H9 (cell line): ENCODE results near the gene ZNF613. TPM values are rescaled to one million over a fixed set of nuclear protein-coding genes. Genes with fewer than 3 reads are reported as not detected.
A peak's percentile ranks its signal among the peaks of the same experiment; 100 is the strongest.

Source experiments
- DNase-seq: peaks from one replicate; pipeline ENCODE4 v3.0.0-alpha.2; 2017
- H2AFZ ChIP-seq: one replicate; pipeline ENCODE4 v1.6.1; 2013; ENCODE audit warnings: mild to moderate bottlenecking, low read length, control low read depth, moderate library complexity
- H2AK5ac ChIP-seq: 2 replicates; pipeline ENCODE4 v1.6.1; 2013; ENCODE audit warnings: low read length, control low read depth, mixed read lengths; ENCODE audit not compliant: insufficient read length
- H2BK120ac ChIP-seq: one replicate; pipeline ENCODE4 v1.6.1; 2013; ENCODE audit warnings: low read depth, mild to moderate bottlenecking, low read length, control low read depth, inconsistent platforms; ENCODE audit not compliant: poor library complexity, severe bottlenecking
- H2BK12ac ChIP-seq: 2 replicates; pipeline ENCODE4 v1.6.1; 2013; ENCODE audit warnings: low read length, control low read depth, mixed read lengths, low read depth; ENCODE audit not compliant: insufficient read length
- H2BK15ac ChIP-seq: 2 replicates; pipeline ENCODE4 v1.6.1; 2013; ENCODE audit warnings: low read depth, low read length, control low read depth
- H2BK20ac ChIP-seq: one replicate; pipeline ENCODE4 v1.6.1; 2013; ENCODE audit warnings: low read depth, mild to moderate bottlenecking, low read length, control low read depth, inconsistent platforms; ENCODE audit not compliant: poor library complexity, severe bottlenecking
- H2BK5ac ChIP-seq: 2 replicates; pipeline ENCODE4 v1.6.1; 2013; ENCODE audit warnings: low read length, control low read depth, mixed read lengths; ENCODE audit not compliant: insufficient read length
- H3K14ac ChIP-seq: 2 replicates; pipeline ENCODE4 v1.6.1; 2013; ENCODE audit warnings: low read length, control low read depth; ENCODE audit not compliant: insufficient read depth
- H3K18ac ChIP-seq: 2 replicates; pipeline ENCODE4 v1.6.1; 2013; ENCODE audit warnings: low read depth, mild to moderate bottlenecking, mixed read lengths, low read length, control low read depth; ENCODE audit not compliant: insufficient read length
- H3K23ac ChIP-seq: 2 replicates; pipeline ENCODE4 v1.6.1; 2013; ENCODE audit warnings: low read length, control low read depth, mixed read lengths, low read depth; ENCODE audit not compliant: insufficient read length
- H3K23me2 ChIP-seq: 2 replicates; pipeline ENCODE4 v1.6.1; 2013; ENCODE audit warnings: low read depth, mild to moderate bottlenecking, mixed read lengths, low read length, control low read depth; ENCODE audit not compliant: insufficient read length, poor library complexity, severe bottlenecking
- H3K27ac ChIP-seq: 2 replicates; pipeline ENCODE4 v1.5.1; 2013; ENCODE audit warnings: low read length, control low read depth, mixed read lengths, low read depth; ENCODE audit not compliant: insufficient read length
- H3K27me3 ChIP-seq: 2 replicates; pipeline ENCODE4 v1.6.1; 2013; ENCODE audit warnings: low read length, control low read depth, inconsistent platforms; ENCODE audit not compliant: insufficient read depth
- H3K4ac ChIP-seq: 2 replicates; pipeline ENCODE4 v1.6.1; 2013; ENCODE audit warnings: low read depth, mild to moderate bottlenecking, control low read depth, inconsistent platforms, low read length, moderate library complexity
- H3K4me1 ChIP-seq: 2 replicates; pipeline ENCODE4 v1.6.1; 2013; ENCODE audit warnings: low read length, control low read depth, inconsistent platforms; ENCODE audit not compliant: insufficient read depth
- H3K4me2 ChIP-seq: 2 replicates; pipeline ENCODE4 v1.6.1; 2013; ENCODE audit warnings: low read length, control low read depth, mixed read lengths; ENCODE audit not compliant: insufficient read length, insufficient read depth
- H3K56ac ChIP-seq: 2 replicates; pipeline ENCODE4 v1.6.1; 2013; ENCODE audit warnings: low read depth, mild to moderate bottlenecking, mixed read lengths, low read length, control low read depth; ENCODE audit not compliant: insufficient read length
- H3K79me1 ChIP-seq: 2 replicates; pipeline ENCODE4 v1.6.1; 2013; ENCODE audit warnings: low read depth, mild to moderate bottlenecking, moderate library complexity, low read length, control low read depth, inconsistent platforms; ENCODE audit not compliant: insufficient read depth, poor library complexity, severe bottlenecking
- H3K79me2 ChIP-seq: 2 replicates; pipeline ENCODE4 v1.6.1; 2013; ENCODE audit warnings: low read length, control low read depth, inconsistent platforms; ENCODE audit not compliant: insufficient read depth
- H3K9ac ChIP-seq: 2 replicates; pipeline ENCODE4 v1.6.1; 2013; ENCODE audit warnings: low read length, control low read depth, mixed read lengths; ENCODE audit not compliant: insufficient read length; ENCODE audit errors: extremely low read depth
- H3K9me3 ChIP-seq: one replicate; pipeline ENCODE4 v1.6.1; 2013; ENCODE audit warnings: low read depth, low read length, inconsistent platforms; ENCODE audit not compliant: control insufficient read depth
- H3T11ph ChIP-seq: one replicate; pipeline ENCODE4 v1.6.1; 2013; ENCODE audit warnings: mild to moderate bottlenecking, low read length, control low read depth, inconsistent platforms
- H4K20me1 ChIP-seq: one replicate; pipeline ENCODE4 v1.6.1; 2013; ENCODE audit not compliant: control insufficient read depth, insufficient read length, insufficient read depth
- H4K5ac ChIP-seq: 2 replicates; pipeline ENCODE4 v1.6.1; 2013; ENCODE audit warnings: low read depth, mild to moderate bottlenecking, mixed read lengths, low read length, control low read depth; ENCODE audit not compliant: insufficient read length
- H4K8ac ChIP-seq: replicated peaks from 2 replicates; pipeline ENCODE4 v1.6.1; 2013; ENCODE audit warnings: low read length, control low read depth, mixed read lengths, low read depth; ENCODE audit not compliant: insufficient read length
- H4K91ac ChIP-seq: 2 replicates; pipeline ENCODE4 v1.6.1; 2013; ENCODE audit warnings: low read depth, mild to moderate bottlenecking, moderate library complexity, mixed read lengths, low read length, control low read depth; ENCODE audit not compliant: insufficient read length
- H3K27ac Mint-ChIP-seq, 3 experiments: 2 replicates in 2 of 3; 3 replicates in 1 of 3; pipeline ENCODE4 v1.8.0; 2020 to 2021; ENCODE audit warnings: mixed read lengths in 3 of 3, mild to moderate bottlenecking in 1 of 3, moderate library complexity in 1 of 3
- H3K27me3 Mint-ChIP-seq: 2 replicates; pipeline ENCODE4 v1.8.0; 2021; ENCODE audit warnings: low read depth, mild to moderate bottlenecking, moderate library complexity, mixed read lengths
- H3K36me3 Mint-ChIP-seq, 3 experiments: 2 replicates in 2 of 3; 3 replicates in 1 of 3; pipeline ENCODE4 v1.8.0; 2020 to 2021; ENCODE audit warnings: low read depth in 3 of 3, mixed read lengths in 3 of 3; ENCODE audit not compliant: insufficient read depth in 1 of 3
- H3K4me1 Mint-ChIP-seq, 2 experiments: 2 replicates each; pipeline ENCODE4 v1.8.0; 2020; ENCODE audit warnings: mixed read lengths in 2 of 2
- H3K4me3 Mint-ChIP-seq, 2 experiments: 2 replicates in 1 of 2; 3 replicates in 1 of 2; pipeline ENCODE4 v1.8.0; 2020 to 2021; ENCODE audit warnings: mild to moderate bottlenecking in 2 of 2, mixed read lengths in 2 of 2, moderate library complexity in 1 of 2
- H3K9me3 Mint-ChIP-seq, 2 experiments: 2 replicates in 1 of 2; 3 replicates in 1 of 2; pipeline ENCODE4 v1.8.0; 2020; ENCODE audit warnings: mild to moderate bottlenecking in 2 of 2, mixed read lengths in 2 of 2, moderate library complexity in 1 of 2
- CTCF ChIP-seq: fragments of 200-600 bp; sonication (generic); conservative IDR thresholded peaks from 3 replicates; pipeline ENCODE4 v1.8.0; 2021; ENCODE audit warnings: antibody characterized with exemption, mild to moderate bottlenecking
- WGBS: extraction: QIAGEN DNeasy Blood & Tissue Kit; methylation state at CpG from one replicate; pipeline ENCODE4 v1.1.7; 2013; ENCODE audit warnings: missing lambda C conversion rate, low lambda C conversion rate, mixed read lengths; ENCODE audit not compliant: insufficient read length; ENCODE audit errors: extremely low coverage; 5-methylcytosine and 5-hydroxymethylcytosine counted together
- total RNA-seq: library from RNA; stranded (reverse); gene quantifications from 2 replicates; pipeline ENCODE4 v1.2.1, GENCODE V29; 2021

The ZNF613 gene
- total RNA-seq, 1 experiment from 2014 or later = 20.6 TPM

- peak within 1 kb of the TSS; percentile 36 for H3K14ac ChIP-seq
- no peaks in the 10 kb centered on the region for H4K20me1 ChIP-seq
- no CpG with 5 or more reads among the region's 33 CpGs for WGBS
- Mint-ChIP-seq H3K36me3 (peaks cover 27 to 44% (median 32%) of the 10 kb centered on the region in 3 experiments), H3K4me3 (peak within 1 kb of the TSS; percentile 94 to 95), H3K27me3 (peaks cover 2% of the 10 kb centered on the region; the same call in 1 of the 2 replicates), H3K27ac (peak within 1 kb of the TSS; percentile 33 to 94 (median 85)), H3K4me1 (peaks cover 4 to 8% of the 10 kb centered on the region in 2 experiments), H3K9me3 (peaks cover 50 to 68% of the 10 kb centered on the region in 2 experiments)
- H2BK120ac ChIP-seq = no peak within 1 kb of the TSS
- DNase-seq = peak; percentile 80
- peaks cover 8% of the 10 kb centered on the region for H3K23me2 ChIP-seq
- no peak within 1 kb of the TSS for H3K56ac ChIP-seq
- H3K4me1 ChIP-seq = no peaks in the 10 kb centered on the region; the same call in 1 of the 2 replicates
- H3K27me3 ChIP-seq = no peaks in the 10 kb centered on the region
- no peak within 1 kb of the TSS for H4K8ac ChIP-seq
- no peak within 1 kb of the TSS for H3K27ac ChIP-seq
- TF ChIP-seq CTCF = no peak
- peak within 1 kb of the TSS; percentile 89 for H3K4me2 ChIP-seq
- no peak within 1 kb of the TSS for H2BK15ac ChIP-seq
- H2AFZ ChIP-seq = peak within 1 kb of the TSS; percentile 91
- no peaks in the 10 kb centered on the region for H3K79me1 ChIP-seq
- H3K9ac ChIP-seq = peak within 1 kb of the TSS; percentile 92
- no peak within 1 kb of the TSS for H3T11ph ChIP-seq
- no peak within 1 kb of the TSS for H4K91ac ChIP-seq
- no peak within 1 kb of the TSS for H2BK5ac ChIP-seq
- H3K4ac ChIP-seq = no peak within 1 kb of the TSS
- peak within 1 kb of the TSS; percentile 19 for H3K18ac ChIP-seq
- no peak within 1 kb of the TSS for H2AK5ac ChIP-seq
- H3K9me3 ChIP-seq = no peaks in the 10 kb centered on the region
- no peak within 1 kb of the TSS for H3K23ac ChIP-seq
- H2BK20ac ChIP-seq = no peak within 1 kb of the TSS
- no peak within 1 kb of the TSS for H2BK12ac ChIP-seq
- no peak within 1 kb of the TSS for H4K5ac ChIP-seq
- H3K79me2 ChIP-seq = peaks cover 7% of the 10 kb centered on the region; the same call in 1 of the 2 replicates
These were observed 59.3 kb downstream of the ZNF613 start, which contains the start of gene ZNF350 for GRCh38 chr19:51986309-51987291. Gene ZNF350 (minus strand): TSS chr19:51986840. CDS start chr19:51974360, 12,480 bp downstream.
